GM21723 (cell line): Measurements from ENCODE around the gene NEK7.

Experiments used
- ATAC-seq: cut with Tn5 transposase; IDR thresholded peaks from one replicate; pipeline ENCODE4 v1.9.1; 2021; ENCODE audit warnings: mild to moderate bottlenecking, moderate library complexity; ENCODE audit not compliant: unreplicated experiment

NEK7 gene

GRCh38 chr1:198335663-198336062 lies 178.9 kb downstream of the NEK7 start:
- ATAC-seq = no peak

- no peak for ATAC-seq
These were observed 181.1 kb downstream of the NEK7 start for GRCh38 chr1:198337886-198338285.

GRCh38 chr1:198340139-198340538 lies 183.3 kb downstream of the NEK7 start:
- no peak for ATAC-seq

- no peak for ATAC-seq
These were observed 189.4 kb downstream of the NEK7 start for GRCh38 chr1:198346178-198346577.

GRCh38 chr1:198350456-198350855 lies 193.7 kb downstream of the NEK7 start:
- ATAC-seq = no peak

- ATAC-seq = peak; percentile 91
These were observed 196.3 kb downstream of the NEK7 start for GRCh38 chr1:198352975-198353695.

- no peak for ATAC-seq
These were observed 201.1 kb downstream of the NEK7 start for GRCh38 chr1:198357937-198358336.

- no peak for ATAC-seq
These were observed 202.3 kb downstream of the NEK7 start for GRCh38 chr1:198359024-198359653.

GRCh38 chr1:198360208-198360729 lies 203.5 kb downstream of the NEK7 start:
- ATAC-seq = no peak

- ATAC-seq = no peak
These were observed 204.5 kb downstream of the NEK7 start for GRCh38 chr1:198361237-198361767.

GRCh38 chr1:198363625-198364151 lies 206.9 kb downstream of the NEK7 start:
- ATAC-seq = no peak

GRCh38 chr1:198364471-198364870 lies 207.7 kb downstream of the NEK7 start:
- no peak for ATAC-seq

- ATAC-seq = no peak
These were observed 210.5 kb downstream of the NEK7 start for GRCh38 chr1:198367296-198367695.

- ATAC-seq = no peak
These were observed 214.2 kb downstream of the NEK7 start for GRCh38 chr1:198370996-198371395.
